HG02642 (cell line): ENCODE results near the gene FGD4.
A peak's percentile ranks its signal among the peaks of the same experiment; 100 is the strongest.
"Not testable (repeated sequence)": the region's sequence is repeated elsewhere in the genome, so short reads cannot be mapped to it uniquely, and the experiment has no call there.

ENCODE experiments used
- ATAC-seq: cut with Tn5 transposase; IDR thresholded peaks from one replicate; pipeline ENCODE4 v1.9.1; 2021; ENCODE audit warnings: mild to moderate bottlenecking; ENCODE audit not compliant: unreplicated experiment, poor library complexity

FGD4 gene

DNA sequence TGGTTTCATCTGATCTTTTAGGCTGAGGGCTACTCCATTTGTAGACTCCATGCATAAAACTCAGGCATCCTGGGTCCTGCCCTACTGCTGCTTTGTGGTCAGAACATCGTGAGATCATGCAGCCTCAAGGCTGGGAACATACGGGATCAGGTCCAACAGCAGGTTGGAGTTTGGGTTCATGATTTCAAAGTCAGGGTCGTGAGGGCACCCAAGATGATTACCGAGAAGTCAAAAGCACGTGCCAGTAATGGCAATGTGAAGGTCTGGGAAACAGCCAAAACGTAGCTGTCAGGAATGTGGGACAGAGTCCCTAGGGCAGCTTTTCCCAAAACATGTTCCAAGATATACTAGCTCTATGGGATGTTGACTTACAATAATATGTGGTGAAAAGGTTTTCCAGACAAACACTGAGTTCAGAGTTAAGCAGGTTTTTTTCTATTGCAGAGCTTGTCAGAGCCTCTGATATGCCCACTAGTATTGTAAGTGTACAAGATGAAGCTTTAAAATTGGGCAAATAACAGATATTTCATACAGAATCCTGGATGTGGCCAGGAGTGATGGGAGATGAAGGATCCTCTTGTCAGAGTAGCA, 149.4 kb downstream of the FGD4 start:
- ATAC-seq: no peak

DNA sequence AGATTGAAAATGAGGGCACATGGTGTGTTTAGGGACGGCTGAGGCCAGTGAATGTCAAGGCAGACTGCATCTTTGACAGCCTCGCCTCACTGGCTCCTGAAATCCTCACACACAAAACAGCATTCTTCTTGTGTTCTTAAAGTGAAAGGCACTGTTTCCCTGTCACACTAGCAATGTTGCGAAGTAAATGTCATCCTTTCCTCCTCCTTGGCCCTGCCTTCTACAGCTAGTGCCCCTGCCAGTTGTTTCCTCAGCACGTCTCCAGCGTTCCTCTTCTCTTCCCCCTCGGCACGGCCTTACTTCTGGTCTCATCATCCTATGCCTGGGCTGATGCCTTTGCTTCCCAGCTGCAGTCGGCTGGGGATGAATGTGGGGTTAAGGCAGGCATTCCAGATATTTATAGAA, 150.3 kb downstream of the FGD4 start:
- no peak for ATAC-seq

GRCh38 chr12:32551058-32551457, 151.7 kb downstream of the FGD4 start:
- ATAC-seq: no peak

DNA sequence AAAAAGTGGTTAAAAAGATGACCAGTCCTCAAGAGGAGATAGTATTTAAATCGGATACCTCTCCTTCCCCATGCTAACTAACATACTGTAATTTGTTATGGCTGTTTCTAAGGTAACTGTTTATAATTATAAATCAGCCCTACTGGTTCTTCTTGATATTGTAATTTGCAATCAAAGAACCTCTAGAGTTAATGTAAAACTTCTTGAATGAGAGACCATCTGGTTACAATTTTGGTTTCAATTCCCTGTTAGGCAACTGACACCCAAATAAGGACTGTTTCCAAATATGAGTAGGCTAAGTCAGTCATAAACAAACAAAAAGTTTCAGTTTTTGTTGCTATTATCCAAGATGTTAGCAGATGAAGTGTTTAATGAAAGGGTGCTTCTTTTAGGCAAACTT, 159.5 kb downstream of the FGD4 start:
- peak; percentile 97 for ATAC-seq

GRCh38 chr12:32559434-32559833, 160.1 kb downstream of the FGD4 start:
- no peak for ATAC-seq

DNA sequence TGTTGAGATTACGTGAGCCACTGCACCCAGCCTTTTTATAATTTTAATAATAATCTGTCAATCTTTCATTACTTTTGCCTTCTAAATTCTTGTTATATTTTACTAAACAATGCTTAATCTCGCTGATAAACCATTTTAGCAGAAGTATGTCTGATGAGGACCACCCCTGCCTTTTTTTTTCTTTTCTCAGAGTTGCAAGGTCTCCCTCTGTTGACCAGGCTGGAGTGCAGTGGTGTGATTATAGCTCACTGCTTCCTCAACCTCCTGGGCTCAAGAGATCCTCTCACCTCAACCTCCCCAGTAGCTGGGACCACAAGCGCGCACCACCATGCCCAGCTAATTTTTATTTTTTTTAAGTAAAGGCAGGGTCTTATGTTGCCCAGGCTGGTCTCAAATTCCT, 161.2 kb downstream of the FGD4 start:
- ATAC-seq: no peak

GRCh38 chr12:32561931-32562341, 162.6 kb downstream of the FGD4 start:
- ATAC-seq: no peak

GRCh38 chr12:32562413-32562812, 163.1 kb downstream of the FGD4 start:
- not testable (repeated sequence) for ATAC-seq

- no peak for ATAC-seq
These were observed 167.4 kb downstream of the FGD4 start for GRCh38 chr12:32566663-32567295.

- ATAC-seq: no peak
These were observed 167.9 kb downstream of the FGD4 start for GRCh38 chr12:32567296-32567674.

DNA sequence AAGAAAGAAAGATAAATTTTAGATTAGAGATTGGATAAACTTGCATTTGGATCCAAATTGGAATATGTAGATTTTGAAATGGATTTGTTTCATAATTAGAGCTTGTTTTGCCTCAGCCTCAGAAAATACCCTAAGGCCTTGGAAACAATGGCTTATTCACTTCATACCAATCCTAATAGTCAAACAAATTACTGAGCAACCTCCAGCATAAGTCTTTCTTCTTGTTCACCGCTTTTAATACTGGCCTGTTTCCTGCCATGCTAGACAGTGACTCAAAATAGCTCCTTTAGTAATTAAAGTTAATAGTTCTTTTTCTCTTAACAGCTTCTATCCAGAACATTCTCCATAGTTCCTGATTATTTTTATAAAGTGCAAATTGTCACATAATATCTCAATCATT, 168.9 kb downstream of the FGD4 start:
- no peak for ATAC-seq

DNA sequence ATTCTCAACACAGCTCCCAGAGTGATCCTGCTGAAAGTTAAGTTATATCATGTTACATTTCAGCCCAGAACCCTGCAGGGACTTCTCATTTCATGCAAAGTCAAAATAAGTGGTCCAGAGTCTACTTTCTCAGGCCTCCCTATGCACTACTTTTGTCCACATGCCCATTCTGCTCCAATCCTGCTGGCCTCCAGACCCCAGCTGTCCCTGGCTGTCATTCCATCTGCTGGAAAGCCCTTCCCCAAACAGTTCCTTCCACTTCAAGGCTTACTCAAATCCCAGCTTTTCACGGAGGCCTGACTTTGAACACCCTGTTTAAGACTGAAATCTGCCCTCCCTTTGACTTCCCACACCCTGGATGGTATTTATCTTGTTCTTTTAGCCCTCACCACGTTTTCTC, 169.9 kb downstream of the FGD4 start:
- ATAC-seq: no peak

DNA sequence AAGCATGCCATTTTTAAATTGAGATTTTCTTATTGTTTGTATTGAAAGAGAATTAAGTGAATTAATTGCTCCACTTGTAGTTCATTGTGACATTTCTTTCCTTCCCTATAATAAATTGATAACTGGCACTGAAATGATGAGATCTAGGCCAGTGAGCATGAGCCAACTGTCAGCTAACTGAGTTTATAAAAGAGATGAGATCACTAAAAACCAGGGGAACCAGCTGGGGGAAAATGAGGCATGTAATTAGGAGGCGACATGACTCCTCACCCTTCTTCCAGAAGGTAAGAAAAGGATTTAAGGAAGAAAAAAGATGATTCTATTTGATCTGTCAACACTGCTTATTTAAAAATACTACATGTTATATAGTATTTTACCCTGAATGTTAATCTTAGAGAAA, 175.2 kb downstream of the FGD4 start:
- no peak for ATAC-seq

- no peak for ATAC-seq
These were observed 178.0 kb downstream of the FGD4 start for GRCh38 chr12:32577328-32577727.

DNA sequence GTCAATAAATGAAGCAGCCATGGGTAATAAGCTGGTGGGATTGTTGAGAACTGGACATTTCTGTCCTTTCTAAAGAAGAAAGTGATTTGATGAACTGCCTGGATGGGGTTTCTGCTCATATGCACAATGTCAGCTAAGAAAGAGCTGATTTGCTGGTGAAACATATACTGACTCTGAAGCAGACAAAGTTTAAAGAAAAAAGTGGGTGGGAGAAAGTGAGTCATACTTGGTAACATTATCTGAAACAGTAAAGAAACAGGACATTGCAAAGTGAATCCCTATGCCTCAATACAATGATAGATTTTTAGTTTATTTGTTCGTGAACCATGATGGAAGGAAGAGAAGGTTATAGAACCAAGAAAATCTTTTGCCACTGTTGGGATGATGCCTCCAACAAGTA, 184.2 kb downstream of the FGD4 start:
- ATAC-seq: no peak

DNA sequence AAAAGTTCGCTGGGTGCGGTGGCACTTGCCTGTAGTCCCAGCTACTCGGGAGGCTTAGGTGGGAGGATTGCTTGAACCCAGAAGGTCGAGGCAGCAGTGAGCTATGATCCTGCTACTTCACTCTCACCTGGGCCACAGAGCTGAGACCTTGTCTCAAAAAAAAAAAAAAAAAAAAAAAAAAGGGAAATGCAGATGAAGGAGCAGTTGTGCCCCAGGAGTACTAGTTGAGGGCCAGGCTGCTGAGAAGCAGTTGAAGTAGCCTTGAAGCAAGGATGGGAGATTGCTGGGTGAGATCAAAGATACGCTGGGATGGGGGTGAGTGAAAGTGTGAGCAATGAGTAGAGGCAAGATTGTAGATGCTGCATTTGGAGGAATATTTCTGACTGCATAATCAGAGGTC, 186.3 kb downstream of the FGD4 start:
- no peak for ATAC-seq

GRCh38 chr12:32586390-32586789, 187.0 kb downstream of the FGD4 start:
- ATAC-seq: no peak

DNA sequence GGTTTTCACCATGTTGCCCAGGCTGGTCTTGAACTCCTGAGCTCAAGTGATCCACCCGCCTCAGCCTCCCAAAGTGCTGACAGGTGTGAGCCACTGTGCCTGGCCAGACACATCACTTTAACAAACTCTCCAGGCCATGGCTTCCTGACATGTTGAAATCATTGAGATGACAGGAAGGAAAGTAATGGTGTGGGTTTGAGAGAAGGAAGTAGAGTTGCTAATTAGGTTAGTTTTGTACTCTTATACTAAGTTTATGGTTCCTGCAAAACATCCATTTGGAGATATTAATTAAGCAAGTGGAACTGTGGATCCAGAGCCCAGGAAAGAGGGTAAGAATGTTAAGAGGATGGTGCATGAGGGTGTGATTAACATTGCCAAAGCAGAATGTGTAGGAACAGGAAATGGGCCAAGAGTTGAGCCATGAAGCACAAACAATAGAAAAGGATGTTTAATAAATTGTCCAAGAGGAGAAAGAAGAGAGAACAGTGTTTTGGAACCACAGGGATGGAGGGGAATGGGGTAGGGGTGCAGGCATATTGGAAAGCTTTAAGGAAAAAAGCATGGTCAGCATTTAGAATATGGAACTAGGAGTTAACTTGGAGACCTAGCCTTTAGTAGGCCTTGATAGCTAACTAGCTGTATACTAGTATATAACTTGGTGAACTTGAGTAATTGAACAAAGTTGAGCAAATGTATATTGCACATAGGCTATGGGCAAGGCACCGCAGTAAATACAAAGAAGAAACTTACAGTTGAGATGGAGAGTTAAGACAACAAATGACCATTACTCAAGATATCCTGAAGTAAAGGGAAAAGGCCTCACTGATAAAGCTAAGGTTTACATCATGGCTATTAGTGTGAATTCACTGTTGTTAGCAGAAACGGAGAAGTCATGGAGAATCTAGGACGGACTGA, 188.5 kb downstream of the FGD4 start:
- ATAC-seq: no peak

GRCh38 chr12:32588604-32589003, 189.2 kb downstream of the FGD4 start:
- ATAC-seq: no peak

DNA sequence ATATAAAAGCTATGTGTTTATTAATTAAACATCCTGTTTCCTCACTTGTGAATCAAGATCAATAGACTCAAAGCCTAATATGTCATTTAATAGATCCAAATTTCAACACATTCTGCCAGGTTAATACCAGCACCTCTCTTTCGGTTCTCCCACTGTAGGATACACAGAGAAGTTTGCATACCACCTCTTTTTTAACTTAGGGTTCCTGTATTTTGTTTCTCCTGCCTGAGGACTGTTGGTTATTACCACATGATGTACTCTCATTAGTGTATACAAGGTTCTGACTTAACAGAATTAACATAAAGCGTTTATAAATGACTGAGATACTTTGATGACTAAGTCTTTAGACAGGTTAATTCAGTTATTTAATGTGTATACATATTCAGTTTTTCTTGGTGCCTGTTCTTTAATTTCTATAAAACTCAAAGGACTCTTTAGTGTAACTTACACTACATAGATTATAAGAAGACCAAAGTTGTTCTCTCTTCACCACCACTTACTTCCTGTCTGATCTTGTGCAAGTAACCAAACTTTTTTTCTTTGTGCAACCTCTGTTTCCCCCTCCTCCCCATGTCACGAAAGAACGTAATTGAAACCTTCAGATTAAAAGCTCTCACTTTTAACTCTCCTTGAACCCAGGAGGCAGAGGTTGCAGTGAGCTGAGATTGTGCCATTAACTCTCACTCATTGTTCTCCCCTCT, 190.0 kb downstream of the FGD4 start:
- ATAC-seq: no peak

- no peak for ATAC-seq
These were observed 195.9 kb downstream of the FGD4 start for GRCh38 chr12:32595251-32595650.
